GM18511 (cell line): Measurements from ENCODE around the gene TXNRD2.
"Not testable (repeated sequence)": the region's sequence is repeated elsewhere in the genome, so short reads cannot be mapped to it uniquely, and the experiment has no call there.

ENCODE experiments used
- ATAC-seq: cut with Tn5 transposase; IDR thresholded peaks from one replicate; pipeline ENCODE4 v1.9.1; 2021; ENCODE audit warnings: mild to moderate bottlenecking, moderate library complexity; ENCODE audit not compliant: unreplicated experiment

The TXNRD2 gene

DNA sequence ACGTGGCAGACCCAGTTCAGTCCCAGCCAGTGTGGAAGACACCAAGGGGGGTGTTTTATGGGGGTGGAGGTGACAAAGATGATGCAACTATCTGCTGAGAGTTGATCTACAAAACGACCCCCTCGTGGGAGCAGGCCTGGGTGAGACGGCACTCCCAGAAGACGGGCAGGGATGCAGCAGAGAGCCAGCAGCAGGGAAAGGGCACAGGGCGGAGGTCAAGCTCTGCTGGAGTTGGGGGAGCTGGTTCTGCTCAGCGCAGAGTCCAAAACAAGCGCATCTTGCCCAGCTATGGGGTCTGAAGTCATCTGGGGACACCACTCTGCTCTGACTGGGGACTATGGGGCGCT lies 90.9 kb downstream of the TXNRD2 start:
- no peak for ATAC-seq

- ATAC-seq, result no peak
Measured at GRCh38 chr22:19849835-19850762, 91.5 kb downstream of the TXNRD2 start.

DNA sequence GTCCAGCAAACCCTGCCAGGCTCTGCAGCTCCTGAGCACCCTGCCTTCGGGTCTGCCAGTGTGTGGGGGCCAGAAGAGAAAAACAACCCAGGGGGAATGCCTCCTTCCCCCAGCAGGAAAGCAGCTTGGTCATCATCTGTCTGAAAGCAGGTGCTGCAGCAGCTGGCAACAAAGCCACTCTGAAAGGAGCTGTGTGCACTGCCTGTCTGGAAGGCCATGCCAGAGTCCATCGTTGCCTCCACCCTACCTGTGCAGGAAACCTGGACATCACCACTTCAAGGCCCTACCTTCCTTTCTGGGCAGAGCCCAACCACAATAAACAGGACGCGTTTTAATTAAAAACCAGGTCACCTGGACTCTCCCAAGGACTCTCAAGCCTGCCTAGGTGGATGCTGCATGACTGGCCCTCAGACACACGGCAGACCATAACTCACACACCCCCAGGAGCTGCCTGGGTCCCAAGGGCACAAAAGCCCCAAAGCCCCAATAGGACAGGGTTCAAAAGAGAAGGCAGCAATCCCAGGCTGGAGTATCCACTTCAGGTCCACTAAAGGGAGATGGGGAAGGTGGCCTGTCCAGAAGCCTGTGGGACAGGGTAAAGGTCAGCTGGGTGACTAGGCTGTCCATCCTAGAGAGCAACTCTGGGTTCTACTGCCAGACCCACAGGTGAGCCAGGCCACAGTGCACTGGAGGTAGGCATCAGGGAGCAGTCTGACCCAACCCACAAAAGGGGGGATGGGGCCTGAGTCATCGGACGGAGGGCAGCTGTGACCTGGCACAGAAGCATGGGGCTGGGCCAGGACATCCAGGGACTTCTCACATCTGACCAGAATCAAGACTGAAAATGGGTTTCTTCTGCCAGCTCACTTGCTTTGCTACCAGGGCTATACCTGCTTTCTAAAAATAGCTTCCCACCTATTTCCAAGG lies 93.1 kb downstream of the TXNRD2 start:
- ATAC-seq, result no peak

DNA sequence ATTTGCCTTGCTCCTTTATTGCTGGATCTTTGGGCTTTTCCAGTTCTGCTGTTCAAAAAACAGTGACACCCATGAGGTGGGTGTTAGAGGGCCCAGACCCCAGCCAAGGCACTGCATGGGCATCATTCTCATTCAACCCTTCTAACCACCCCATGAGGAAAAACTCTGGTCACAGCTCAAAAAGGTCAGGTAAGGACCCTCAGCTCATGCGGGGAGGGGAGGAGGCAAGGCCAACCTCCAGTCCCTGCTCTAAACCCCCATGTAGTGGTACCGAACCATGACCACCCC lies 94.3 kb downstream of the TXNRD2 start:
- ATAC-seq, result no peak

DNA sequence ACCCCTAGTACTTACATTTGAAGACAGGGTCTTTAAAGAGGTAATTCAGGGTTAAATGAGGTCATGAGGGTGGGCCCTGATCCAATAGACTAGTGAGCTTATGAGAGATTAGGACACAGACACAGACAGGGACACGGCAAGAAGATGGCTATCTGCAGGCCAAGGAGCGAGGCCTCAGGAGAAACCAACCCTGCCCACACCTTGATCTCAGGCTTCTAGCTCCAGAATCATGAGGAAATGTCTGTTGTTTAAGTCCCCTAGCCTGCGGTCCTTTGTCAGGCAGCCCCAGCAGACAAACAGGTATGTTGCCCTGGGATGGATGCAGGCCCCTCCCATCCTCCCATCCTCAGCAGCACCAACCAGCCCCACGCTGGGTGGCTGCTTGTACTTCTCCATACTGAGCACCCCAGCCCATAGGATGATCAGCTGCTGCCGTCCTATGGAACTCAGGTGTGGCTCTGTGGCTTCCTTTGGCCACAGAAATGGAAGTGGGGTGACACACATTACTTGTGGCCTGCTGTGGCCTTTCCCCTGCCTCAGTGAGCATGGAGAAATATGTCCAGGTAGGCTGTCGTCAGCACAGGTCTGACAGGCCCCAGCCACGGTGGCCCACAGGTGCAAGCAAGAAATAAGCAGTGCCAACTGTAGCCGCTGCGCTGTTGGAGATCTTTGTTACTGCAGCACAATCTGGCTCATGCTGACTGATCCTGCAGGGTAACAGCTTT lies 94.8 kb downstream of the TXNRD2 start:
- no peak for ATAC-seq

DNA sequence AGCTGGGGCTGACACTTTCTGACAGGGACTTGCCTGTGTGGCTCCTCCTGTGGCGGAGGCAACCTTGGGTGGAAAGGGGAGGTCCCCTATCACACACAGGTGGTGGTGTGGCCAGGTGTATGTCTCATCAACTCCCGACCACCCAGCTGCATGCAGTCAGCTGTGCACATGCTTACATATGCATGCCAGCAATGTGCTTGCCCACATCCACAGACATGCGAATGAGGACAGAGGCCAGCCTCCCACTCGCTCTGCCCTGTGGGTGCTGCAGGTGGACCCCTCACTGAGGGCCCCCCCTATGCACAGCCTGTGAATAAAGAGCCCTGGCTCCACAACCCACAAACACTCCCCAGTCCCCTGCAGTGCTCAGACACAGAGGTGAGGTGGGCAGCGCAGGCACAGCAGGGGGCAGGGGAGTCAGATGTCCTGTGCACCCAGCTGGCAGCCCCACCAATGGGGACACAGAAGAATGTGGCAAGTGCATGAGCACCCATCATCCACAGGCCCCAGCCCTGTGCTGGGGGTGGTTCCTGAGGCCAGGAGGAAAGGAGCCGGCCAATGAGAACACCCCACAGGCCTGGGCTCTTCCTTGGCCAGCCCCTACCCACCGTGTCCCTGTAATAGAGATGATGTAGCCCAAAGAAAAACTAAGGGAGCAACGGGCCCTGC lies 96.4 kb downstream of the TXNRD2 start:
- ATAC-seq, result no peak

- ATAC-seq, result no peak
Measured at GRCh38 chr22:19844377-19845053, 97.1 kb downstream of the TXNRD2 start.

GRCh38 chr22:19843857-19844376 lies 97.7 kb downstream of the TXNRD2 start:
- no peak for ATAC-seq

DNA sequence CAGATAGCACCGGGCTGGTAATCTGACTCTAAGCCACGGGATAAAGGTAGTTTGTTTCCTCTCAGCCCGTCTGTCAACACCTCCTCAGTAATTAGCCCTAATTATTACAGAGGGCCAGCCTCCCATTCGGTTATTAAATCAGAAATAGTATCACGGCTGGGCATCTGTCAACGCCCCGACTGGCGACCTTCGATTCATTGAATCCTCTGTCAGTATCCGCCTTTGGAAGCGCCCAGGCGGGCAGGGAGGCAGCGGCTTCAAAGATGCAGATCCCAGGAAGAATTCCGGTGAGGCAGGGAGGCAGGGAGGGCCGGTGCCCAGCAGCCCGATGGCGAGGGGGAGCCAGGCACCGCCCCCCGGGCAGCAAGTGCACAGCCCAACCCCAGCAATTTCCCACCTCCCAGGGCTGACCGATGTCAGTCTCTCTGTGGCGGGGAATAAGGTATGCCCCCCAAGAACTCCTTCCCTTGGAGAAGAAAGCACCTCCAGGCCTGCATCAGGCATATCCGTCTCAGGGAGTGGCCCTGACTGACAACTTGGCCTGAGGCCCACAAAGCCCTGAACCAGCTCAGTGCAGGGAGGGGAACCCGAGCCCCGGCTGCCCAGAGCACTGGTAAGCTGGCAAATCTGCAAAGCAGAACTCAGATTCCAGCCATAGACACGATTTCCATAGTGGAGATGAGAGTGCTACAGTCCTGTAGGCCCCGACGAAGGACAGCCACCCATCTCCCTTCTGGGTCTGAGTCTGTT lies 98.3 kb downstream of the TXNRD2 start:
- no peak for ATAC-seq

GRCh38 chr22:19842393-19843106 lies 99.1 kb downstream of the TXNRD2 start:
- no peak for ATAC-seq

DNA sequence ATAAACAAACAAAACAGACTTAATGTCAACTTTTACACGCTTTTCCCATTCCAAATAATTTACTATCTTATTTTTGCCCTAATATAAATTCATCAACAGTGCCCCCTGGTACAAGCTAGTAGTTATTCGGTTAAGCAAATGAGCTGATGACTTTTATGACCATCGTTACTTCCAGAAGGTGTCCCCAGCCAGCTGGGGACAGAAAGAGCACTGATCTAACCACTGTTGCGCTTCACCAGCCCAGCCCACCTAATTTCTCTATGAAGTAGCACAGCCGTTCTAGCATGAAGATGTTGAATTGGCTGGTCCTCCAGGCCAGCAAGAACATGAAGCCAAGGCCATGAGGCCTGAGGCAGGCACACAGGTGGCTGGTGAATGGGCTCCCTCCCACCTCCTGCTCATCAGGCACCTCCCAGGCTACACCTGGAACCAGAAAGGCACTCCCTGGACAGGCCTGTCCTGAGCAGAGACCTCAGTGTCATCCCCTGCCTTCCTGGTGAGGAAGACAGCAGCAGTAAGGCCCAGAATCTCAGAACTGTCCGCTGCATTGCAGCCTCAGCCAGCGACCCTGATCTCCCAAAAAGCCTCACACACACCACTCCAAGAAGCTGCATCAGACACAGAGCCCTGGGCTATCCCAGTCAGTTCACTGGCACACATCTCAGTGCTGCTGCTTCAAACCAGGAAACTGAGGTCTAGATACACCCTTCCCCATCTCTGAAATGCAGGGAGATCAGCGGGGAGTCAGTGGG lies 99.8 kb downstream of the TXNRD2 start:
- no peak for ATAC-seq

DNA sequence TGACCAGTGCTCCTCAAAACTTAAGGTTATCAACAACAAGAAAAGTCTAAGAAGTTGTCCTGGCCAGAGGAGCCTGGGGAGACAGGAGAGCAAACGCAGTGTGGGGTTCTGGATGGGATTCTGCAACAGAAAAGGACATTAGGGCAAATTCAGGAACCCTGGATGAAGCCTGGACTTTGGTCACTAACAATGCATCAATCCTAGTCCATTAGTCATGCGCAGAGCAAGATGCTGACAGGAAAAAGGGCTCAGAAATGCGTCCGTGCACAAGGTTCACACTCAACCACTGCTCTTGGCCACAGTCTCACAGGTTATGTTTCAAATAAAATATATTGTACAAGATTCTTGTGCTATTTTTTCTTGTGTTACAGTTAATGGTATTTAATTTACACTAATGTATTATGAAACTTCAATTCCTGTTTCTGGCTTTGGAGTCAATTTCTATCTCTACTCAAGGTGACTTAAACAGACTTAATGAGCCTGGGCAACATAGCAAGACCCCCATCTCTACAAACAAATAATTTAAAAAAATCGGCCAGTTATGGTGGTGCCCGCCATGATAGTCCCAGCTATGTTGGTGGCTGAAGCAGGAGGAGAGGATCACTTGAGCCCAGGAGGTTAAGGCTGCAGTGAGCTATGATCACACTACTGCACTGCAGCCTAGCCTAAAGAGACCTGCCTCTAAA lies 100.5 kb downstream of the TXNRD2 start:
- no peak for ATAC-seq

- ATAC-seq, result no peak
Measured at GRCh38 chr22:19840059-19840458, 101.6 kb downstream of the TXNRD2 start.

DNA sequence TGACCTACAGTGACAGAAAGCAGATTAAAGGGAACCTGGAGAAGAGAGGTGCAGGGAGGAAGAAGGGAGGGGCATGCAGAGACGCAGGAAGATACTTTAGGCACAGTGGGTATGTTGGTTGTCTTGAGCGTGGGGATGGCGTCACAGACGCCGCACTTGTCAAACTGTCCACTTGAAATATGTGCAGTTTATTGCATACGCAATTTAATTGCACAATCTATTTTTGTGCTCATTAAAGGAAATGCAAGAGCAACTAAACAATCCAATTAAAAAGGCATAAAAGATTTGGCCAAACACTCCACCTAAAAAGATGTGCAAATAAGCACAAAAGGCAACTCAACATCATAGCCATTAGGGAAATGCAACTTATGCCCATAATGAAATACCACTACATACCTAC lies 103.7 kb downstream of the TXNRD2 start:
- no peak for ATAC-seq

- no peak for ATAC-seq
Measured at GRCh38 chr22:19836512-19836911, 105.1 kb downstream of the TXNRD2 start.

- no peak for ATAC-seq
Measured at GRCh38 chr22:19834599-19834998, 107.0 kb downstream of the TXNRD2 start.

DNA sequence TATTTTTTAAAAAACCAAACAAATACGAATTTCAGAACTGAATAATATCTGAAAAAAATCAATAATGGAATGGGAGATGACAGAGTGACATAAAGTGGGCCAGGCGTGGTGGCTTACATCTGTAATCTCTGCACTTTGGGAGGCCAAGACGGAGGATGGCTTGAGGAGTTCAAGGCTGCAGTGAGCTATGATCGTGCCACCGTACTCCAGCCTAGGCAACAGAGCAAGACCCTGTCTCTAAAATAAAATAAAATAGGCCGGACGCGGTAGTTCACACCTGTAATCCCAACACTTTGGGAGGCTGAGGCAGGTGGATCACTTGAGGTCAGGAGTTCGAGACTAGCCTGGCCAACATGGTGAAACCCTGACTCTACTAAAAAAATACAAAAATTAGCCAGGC lies 108.3 kb downstream of the TXNRD2 start:
- ATAC-seq, result not testable (repeated sequence)
